ENCODE data around the gene SREBF1. TPM values are rescaled to one million over a fixed set of nuclear protein-coding genes. Genes with fewer than 3 reads are reported as not detected.
A peak's percentile ranks its signal among the peaks of the same experiment; 100 is the strongest.

SREBF1 gene
- total RNA-seq, 1 experiment from 2014 or later, result 230 TPM

DNA sequence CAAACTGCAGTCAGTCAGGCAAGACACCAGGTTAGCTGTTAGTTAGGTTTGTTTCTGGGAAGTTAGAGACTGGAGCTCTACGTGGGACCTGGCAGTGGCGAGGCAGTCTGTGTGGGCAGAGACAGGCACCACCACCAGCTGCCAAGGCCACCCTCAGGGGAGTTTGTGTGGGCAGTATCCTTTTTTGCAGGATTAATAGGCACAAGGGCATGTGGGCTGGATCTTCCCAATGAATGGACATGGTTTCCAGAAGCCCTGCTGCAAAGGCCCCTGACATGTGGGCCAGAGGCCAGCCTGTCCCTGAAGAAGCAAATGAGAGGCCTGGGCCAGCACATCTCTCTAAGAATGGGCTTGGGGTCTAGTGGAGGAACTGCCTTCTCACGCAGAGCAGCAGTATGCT is 19.2 kb upstream of the SREBF1 start:
- in situ Hi-C loops (cut with HindIII; ENCODE audit: low pct_unique_long_range_greater_than_20kb, low sequenced_read_pairs), result no loop called here
- H3K9me3 ChIP-seq (ENCODE audit: control insufficient read depth, insufficient read depth, low read depth, low read length), result no peaks in the 10 kb centered on the region
- H3K27me3 ChIP-seq (ENCODE audit: control insufficient read depth, insufficient read depth, low read length), result no peaks in the 10 kb centered on the region
- ATAC-seq (no peak), DNase-seq (ENCODE audit: low read depth, low spot score) (no peak)
- H3K27ac ChIP-seq (ENCODE audit: low read length), result no peak overlapping the region
- BruUV-seq (replicated peaks), result no TSS peak
- intact Hi-C loops (cut with micrococcal nuclease; ENCODE audit: unreplicated experiment), result loop anchor here (5.0 kb wide), 1 partner anchor 44 kb away; no protein-coding TSS in a partner anchor
- no peak overlapping the region for H3K4me3 ChIP-seq (ENCODE audit: low read depth in 2 of 2, low read length in 2 of 2)
- H3K36me3 ChIP-seq (ENCODE audit: control insufficient read depth, insufficient read depth, low read length), result no peaks in the 10 kb centered on the region
- TF ChIP-seq TCF7L2 (IDR thresholded peaks at IDR 0.05; ENCODE audit: low read depth, low read length), result no peak
- TF ChIP-seq SIN3A (IDR thresholded peaks at IDR 0.05; ENCODE audit: borderline replicate concordance, insufficient read depth, low read depth, low read length), result no peak
- TF ChIP-seq POLR2AphosphoS5 (IDR thresholded peaks at IDR 0.05; ENCODE audit: low read depth, low read length), result no peak
- TF ChIP-seq, protein P1, sequence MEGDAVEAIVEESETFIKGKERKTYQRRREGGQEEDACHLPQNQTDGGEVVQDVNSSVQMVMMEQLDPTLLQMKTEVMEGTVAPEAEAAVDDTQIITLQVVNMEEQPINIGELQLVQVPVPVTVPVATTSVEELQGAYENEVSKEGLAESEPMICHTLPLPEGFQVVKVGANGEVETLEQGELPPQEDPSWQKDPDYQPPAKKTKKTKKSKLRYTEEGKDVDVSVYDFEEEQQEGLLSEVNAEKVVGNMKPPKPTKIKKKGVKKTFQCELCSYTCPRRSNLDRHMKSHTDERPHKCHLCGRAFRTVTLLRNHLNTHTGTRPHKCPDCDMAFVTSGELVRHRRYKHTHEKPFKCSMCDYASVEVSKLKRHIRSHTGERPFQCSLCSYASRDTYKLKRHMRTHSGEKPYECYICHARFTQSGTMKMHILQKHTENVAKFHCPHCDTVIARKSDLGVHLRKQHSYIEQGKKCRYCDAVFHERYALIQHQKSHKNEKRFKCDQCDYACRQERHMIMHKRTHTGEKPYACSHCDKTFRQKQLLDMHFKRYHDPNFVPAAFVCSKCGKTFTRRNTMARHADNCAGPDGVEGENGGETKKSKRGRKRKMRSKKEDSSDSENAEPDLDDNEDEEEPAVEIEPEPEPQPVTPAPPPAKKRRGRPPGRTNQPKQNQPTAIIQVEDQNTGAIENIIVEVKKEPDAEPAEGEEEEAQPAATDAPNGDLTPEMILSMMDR (IDR thresholded peaks at IDR 0.05), result no peak
- TF ChIP-seq, protein P2, sequence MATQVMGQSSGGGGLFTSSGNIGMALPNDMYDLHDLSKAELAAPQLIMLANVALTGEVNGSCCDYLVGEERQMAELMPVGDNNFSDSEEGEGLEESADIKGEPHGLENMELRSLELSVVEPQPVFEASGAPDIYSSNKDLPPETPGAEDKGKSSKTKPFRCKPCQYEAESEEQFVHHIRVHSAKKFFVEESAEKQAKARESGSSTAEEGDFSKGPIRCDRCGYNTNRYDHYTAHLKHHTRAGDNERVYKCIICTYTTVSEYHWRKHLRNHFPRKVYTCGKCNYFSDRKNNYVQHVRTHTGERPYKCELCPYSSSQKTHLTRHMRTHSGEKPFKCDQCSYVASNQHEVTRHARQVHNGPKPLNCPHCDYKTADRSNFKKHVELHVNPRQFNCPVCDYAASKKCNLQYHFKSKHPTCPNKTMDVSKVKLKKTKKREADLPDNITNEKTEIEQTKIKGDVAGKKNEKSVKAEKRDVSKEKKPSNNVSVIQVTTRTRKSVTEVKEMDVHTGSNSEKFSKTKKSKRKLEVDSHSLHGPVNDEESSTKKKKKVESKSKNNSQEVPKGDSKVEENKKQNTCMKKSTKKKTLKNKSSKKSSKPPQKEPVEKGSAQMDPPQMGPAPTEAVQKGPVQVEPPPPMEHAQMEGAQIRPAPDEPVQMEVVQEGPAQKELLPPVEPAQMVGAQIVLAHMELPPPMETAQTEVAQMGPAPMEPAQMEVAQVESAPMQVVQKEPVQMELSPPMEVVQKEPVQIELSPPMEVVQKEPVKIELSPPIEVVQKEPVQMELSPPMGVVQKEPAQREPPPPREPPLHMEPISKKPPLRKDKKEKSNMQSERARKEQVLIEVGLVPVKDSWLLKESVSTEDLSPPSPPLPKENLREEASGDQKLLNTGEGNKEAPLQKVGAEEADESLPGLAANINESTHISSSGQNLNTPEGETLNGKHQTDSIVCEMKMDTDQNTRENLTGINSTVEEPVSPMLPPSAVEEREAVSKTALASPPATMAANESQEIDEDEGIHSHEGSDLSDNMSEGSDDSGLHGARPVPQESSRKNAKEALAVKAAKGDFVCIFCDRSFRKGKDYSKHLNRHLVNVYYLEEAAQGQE (IDR thresholded peaks at IDR 0.05; ENCODE audit: insufficient read depth in 1 of 2, low read depth in 2 of 2, low read length in 1 of 2), result no peak
- CTCF ChIA-PET, result no interaction called here
- H3K4me1 ChIP-seq (ENCODE audit: control insufficient read depth, insufficient read depth, low read length), result no peaks in the 10 kb centered on the region
- POLR2A ChIA-PET, result no interaction called here

DNA sequence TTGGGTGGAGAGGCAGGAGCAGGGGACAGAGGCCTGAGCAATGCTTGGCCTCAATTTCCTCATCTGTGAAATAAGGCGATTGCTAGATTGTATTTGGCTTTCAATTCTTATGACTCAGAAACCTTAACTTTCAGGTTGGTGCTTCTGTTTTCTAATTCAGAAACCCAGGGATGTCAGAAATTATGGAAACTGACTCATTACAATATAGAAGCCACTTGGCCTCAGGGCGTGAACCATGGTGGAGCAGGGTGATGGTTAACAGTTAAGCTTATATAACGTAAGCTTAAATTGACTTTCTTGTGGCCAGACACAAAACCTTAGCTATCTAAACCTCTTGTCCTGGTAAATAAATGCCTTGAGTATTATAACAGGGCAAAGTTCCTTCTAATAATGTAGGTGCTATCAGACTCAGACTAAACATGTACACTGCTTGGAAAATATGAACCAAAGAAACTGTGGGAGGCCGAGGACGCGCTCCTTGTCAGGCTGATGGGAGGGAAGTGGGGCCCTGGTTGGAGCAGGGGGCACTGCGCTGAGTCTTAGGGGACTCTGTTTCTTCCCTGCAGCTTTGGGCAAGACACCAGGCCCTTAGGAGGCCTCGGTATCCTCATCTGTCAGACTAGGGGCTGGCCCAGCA is 17.1 kb upstream of the SREBF1 start:
- Histone ChIP-seq H3K36me3 (ENCODE audit: control insufficient read depth, insufficient read depth, low read length) (no peaks in the 10 kb centered on the region), H3K27ac (ENCODE audit: low read length) (no peak overlapping the region), H3K4me3 (ENCODE audit: low read depth in 2 of 2, low read length in 2 of 2) (no peak overlapping the region), H3K4me1 (ENCODE audit: control insufficient read depth, insufficient read depth, low read length) (peaks cover 11% of the 10 kb centered on the region), H3K27me3 (ENCODE audit: control insufficient read depth, insufficient read depth, low read length) (no peaks in the 10 kb centered on the region), H3K9me3 (ENCODE audit: control insufficient read depth, insufficient read depth, low read depth, low read length) (no peaks in the 10 kb centered on the region)
- DNase-seq (ENCODE audit: low read depth, low spot score), result no peak
- no peak for ATAC-seq
- ChIA-PET CTCF (no interaction called here), POLR2A (no interaction called here)
- intact Hi-C loops (cut with micrococcal nuclease; ENCODE audit: unreplicated experiment) (no loop called here), in situ Hi-C loops (cut with HindIII; ENCODE audit: low pct_unique_long_range_greater_than_20kb, low sequenced_read_pairs) (no loop called here)
- TF ChIP-seq TCF7L2 (IDR thresholded peaks at IDR 0.05; ENCODE audit: low read depth, low read length) (no peak), POLR2AphosphoS5 (IDR thresholded peaks at IDR 0.05; ENCODE audit: low read depth, low read length) (no peak), SIN3A (IDR thresholded peaks at IDR 0.05; ENCODE audit: borderline replicate concordance, insufficient read depth, low read depth, low read length) (no peak)
- TF ChIP-seq, protein P2 (IDR thresholded peaks at IDR 0.05; ENCODE audit: insufficient read depth in 1 of 2, low read depth in 2 of 2, low read length in 1 of 2), result no peak
- TF ChIP-seq, protein P1 (IDR thresholded peaks at IDR 0.05), result no peak
- TSS peak; percentile 43 for BruUV-seq (replicated peaks)
